MCF 10A (cell line): Measurements from ENCODE around the gene PICALM. TPM values are rescaled to one million over a fixed set of nuclear protein-coding genes. Genes with fewer than 3 reads are reported as not detected.

Experiments used
- BruUV-seq: library from RNA; stranded (reverse); fragments of 400-500 nt; replicated peaks from 2 replicates; lab custom pipeline; 2021; lab: Mats Ljungman, UMichigan
- CTCF ChIA-PET: fragments of 300-600 bp; sonication (Branson Sonifier 250); formaldehyde crosslinking; extraction: SDS; loops from one replicate; lab custom pipeline; 2021; ENCODE audit warnings: antibody characterized with exemption, inconsistent platforms; lab: Yijun Ruan, JAX
- POLR2A ChIA-PET: fragments of 300-600, 350-650 bp; sonication (Branson Sonifier 250); formaldehyde crosslinking; extraction: SDS; loops from one replicate; lab custom pipeline; 2020; ENCODE audit warnings: antibody characterized with exemption, inconsistent platforms; lab: Yijun Ruan, JAX
- DNase-seq: peaks from one replicate; pipeline ENCODE4 v3.0.0-alpha.2; 2018; ENCODE audit not compliant: unreplicated experiment
- H3K27ac Mint-ChIP-seq: one replicate; pipeline ENCODE4 v1.8.0; 2022; ENCODE audit warnings: mild to moderate bottlenecking, low read depth, mixed read lengths; ENCODE audit not compliant: unreplicated experiment
- H3K27me3 Mint-ChIP-seq: one replicate; pipeline ENCODE4 v1.8.0; 2022; ENCODE audit warnings: mixed read lengths; ENCODE audit not compliant: insufficient read depth, unreplicated experiment
- H3K36me3 Mint-ChIP-seq: one replicate; pipeline ENCODE4 v1.8.0; 2022; ENCODE audit warnings: mild to moderate bottlenecking, moderate library complexity, mixed read lengths; ENCODE audit not compliant: insufficient read depth, unreplicated experiment
- H3K4me1 Mint-ChIP-seq: one replicate; pipeline ENCODE4 v1.8.0; 2022; ENCODE audit warnings: mixed read lengths; ENCODE audit not compliant: insufficient read depth, unreplicated experiment
- H3K4me3 Mint-ChIP-seq: one replicate; pipeline ENCODE4 v1.8.0; 2022; ENCODE audit warnings: mild to moderate bottlenecking, moderate library complexity, mixed read lengths; ENCODE audit not compliant: unreplicated experiment
- H3K9me3 Mint-ChIP-seq: one replicate; pipeline ENCODE4 v1.8.0; 2022; ENCODE audit warnings: mixed read lengths; ENCODE audit not compliant: unreplicated experiment
- intact Hi-C: fragments of 100-400 bp; cut with micrococcal nuclease; formaldehyde crosslinking; loops from 2 replicates; pipeline ENCODE4 v1.14.1; 2022
- total RNA-seq: library from RNA; stranded (reverse); gene quantifications from 2 replicates; pipeline ENCODE4 v1.2.3, GENCODE V29; 2022
- TF ChIP-seq, protein P1 (sequence below): fragments of 200-600 bp; IDR thresholded peaks from one replicate; pipeline ENCODE4 v1.8.0; 2022; ENCODE audit warnings: antibody characterized with exemption, mild to moderate bottlenecking; ENCODE audit not compliant: unreplicated experiment

Gene PICALM
- total RNA-seq, 1 experiment from 2014 or later = 137 TPM

DNA sequence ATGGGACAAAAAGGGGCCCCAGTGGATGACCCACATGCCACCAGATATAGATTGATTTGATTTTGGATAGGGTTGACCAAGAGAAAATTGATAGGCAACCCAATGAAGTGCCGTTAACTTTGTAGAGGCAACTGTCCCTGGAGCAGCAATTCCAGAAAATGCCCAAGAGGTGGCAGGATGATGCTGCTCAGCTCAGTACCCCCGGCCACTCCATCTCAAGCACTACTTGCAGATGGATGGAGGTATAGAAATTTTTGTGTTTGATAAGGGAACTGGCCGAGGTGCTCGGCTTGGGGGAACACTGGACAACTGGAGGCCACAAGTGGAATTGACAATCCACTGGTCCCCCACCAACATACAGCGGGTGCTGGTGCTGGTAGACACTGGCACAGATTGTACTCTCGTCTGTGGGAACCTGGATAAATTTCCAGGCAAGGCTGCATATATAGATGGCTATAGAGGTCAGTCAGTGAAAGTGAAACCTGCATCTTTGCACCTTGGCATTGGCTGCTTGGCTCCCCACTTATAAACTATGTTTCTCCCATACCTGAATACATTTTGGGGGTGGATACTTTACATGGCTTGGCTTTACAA, 127.4 kb downstream of the PICALM start:
- H3K27ac Mint-ChIP-seq = no peak overlapping the region
- DNase-seq = peak; percentile 64
- intact Hi-C loops = loop anchor here (1.0 to 10.0 kb wide), 6 partner anchors 247 to 873 kb away; no protein-coding TSS in a partner anchor
- H3K27me3 Mint-ChIP-seq = no peaks in the 10 kb centered on the region
- H3K4me3 Mint-ChIP-seq = no peak overlapping the region
- CTCF ChIA-PET = interaction anchor here (0.6 to 1.1 kb wide), 4 partner anchors 12 to 279 kb away, joined by 3 to 4 read pairs (median 3); no protein-coding TSS in a partner anchor
- BruUV-seq = no TSS peak
- no peaks in the 10 kb centered on the region for H3K9me3 Mint-ChIP-seq
- H3K4me1 Mint-ChIP-seq = peaks cover 1% of the 10 kb centered on the region
- POLR2A ChIA-PET = no interaction called here
- TF ChIP-seq, protein P1, sequence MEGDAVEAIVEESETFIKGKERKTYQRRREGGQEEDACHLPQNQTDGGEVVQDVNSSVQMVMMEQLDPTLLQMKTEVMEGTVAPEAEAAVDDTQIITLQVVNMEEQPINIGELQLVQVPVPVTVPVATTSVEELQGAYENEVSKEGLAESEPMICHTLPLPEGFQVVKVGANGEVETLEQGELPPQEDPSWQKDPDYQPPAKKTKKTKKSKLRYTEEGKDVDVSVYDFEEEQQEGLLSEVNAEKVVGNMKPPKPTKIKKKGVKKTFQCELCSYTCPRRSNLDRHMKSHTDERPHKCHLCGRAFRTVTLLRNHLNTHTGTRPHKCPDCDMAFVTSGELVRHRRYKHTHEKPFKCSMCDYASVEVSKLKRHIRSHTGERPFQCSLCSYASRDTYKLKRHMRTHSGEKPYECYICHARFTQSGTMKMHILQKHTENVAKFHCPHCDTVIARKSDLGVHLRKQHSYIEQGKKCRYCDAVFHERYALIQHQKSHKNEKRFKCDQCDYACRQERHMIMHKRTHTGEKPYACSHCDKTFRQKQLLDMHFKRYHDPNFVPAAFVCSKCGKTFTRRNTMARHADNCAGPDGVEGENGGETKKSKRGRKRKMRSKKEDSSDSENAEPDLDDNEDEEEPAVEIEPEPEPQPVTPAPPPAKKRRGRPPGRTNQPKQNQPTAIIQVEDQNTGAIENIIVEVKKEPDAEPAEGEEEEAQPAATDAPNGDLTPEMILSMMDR = peak; percentile 57
- peaks cover 5% of the 10 kb centered on the region for H3K36me3 Mint-ChIP-seq

DNA sequence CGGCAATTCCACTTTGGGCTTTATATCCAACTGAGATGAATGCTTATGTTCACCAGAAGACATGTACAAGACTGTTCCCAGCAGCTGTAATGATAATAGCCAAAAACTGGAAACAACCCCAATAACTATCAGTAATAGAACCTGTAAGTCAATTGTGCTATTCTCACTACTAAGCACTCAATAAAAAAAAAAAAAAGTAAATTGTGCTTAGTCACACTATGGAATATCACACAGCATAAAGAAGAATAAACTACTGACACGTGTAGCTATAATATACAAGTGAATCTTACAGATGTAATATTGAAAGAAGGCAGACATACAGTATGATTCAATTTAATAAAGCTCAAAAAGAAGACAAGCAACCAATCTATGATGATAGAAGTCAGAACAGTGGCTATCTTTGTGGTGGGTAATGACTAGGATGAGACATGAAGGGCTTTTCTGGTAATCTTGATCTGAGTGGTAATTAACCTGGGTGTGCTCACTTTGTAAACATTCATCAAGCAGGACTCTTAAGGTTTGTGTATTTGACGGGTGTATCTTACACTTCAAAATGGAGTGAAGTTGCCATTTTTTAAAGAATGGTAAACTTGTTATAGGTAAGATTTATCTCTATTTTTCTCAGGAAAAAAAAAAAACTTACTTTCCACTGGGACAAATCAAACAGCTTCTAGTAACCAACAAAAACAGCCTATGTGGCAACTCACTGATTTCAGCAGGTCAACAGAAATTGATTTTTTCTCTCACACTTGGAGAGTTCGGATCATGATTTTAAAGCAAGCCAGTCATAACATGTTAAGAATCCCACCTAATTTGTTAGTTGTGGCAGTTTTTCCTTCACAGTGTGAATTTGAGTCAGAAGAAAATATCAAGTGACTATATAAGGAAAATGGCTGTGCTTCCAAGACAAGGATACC, 129.5 kb downstream of the PICALM start:
- no peaks in the 10 kb centered on the region for H3K27me3 Mint-ChIP-seq
- no peaks in the 10 kb centered on the region for H3K4me1 Mint-ChIP-seq
- no peak for DNase-seq
- H3K27ac Mint-ChIP-seq = no peak overlapping the region
- TF ChIP-seq, protein P1 = no peak
- CTCF ChIA-PET = interaction anchor here (0.6 to 1.7 kb wide), 3 partner anchors 15 to 196 kb away, joined by 3 read pairs; no protein-coding TSS in a partner anchor
- no peak overlapping the region for H3K4me3 Mint-ChIP-seq
- POLR2A ChIA-PET = no interaction called here
- H3K9me3 Mint-ChIP-seq = no peaks in the 10 kb centered on the region
- no TSS peak for BruUV-seq
- intact Hi-C loops = loop anchor here (10.0 kb wide), 3 partner anchors 245 to 875 kb away; no protein-coding TSS in a partner anchor
- no peaks in the 10 kb centered on the region for H3K36me3 Mint-ChIP-seq

DNA sequence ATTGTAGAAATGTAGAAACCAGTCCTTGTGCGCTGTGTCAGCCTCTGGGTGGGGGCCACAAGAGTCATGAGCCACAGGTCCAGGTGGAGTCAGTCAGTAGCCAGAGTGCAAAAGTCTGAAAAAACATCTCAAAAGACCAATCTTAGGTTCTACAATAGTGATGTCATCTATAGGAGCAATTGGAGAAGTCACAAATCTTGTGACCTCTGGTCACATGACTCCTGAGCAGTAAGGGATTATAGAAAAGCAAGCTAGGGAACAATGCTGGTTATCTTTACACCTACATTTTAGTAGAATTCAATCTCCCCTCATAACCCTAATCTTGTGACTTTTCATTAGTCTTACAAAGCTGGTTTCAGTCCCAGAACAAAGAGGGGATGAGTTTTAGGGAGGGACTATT, 131.0 kb downstream of the PICALM start:
- Mint-ChIP-seq H3K27me3 (no peaks in the 10 kb centered on the region), H3K36me3 (no peaks in the 10 kb centered on the region), H3K4me3 (no peak overlapping the region), H3K9me3 (no peaks in the 10 kb centered on the region), H3K4me1 (no peaks in the 10 kb centered on the region), H3K27ac (no peak overlapping the region)
- TF ChIP-seq, protein P1 = no peak
- POLR2A ChIA-PET = no interaction called here
- intact Hi-C loops = no loop called here
- DNase-seq = no peak
- no TSS peak for BruUV-seq
- CTCF ChIA-PET = no interaction called here

DNA sequence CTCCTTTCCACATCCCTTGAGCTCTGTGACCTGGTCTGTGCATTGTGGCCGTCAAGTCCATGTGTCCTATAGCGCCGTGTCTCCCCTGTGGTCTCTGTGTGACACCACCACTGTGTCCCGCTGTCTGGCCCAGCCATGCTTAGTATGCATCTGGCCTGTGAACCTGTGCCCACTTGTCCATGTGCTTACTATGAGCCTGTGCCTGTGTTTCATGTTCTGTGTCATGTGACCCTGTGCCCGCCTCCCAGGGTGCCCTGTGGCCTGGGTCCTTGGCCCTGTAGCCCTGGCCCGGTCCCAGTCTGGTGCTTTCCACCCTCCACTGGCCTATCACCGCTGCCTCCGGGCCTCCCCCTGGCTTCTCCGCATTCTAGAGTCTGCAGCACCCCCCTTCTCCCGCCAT, 133.1 kb downstream of the PICALM start:
- H3K27me3 Mint-ChIP-seq = peaks cover 11% of the 10 kb centered on the region

More for the DNA sequence above, 133.1 kb downstream of the PICALM start:
- Mint-ChIP-seq H3K9me3 (no peaks in the 10 kb centered on the region), H3K4me3 (no peak overlapping the region), H3K27ac (no peak overlapping the region), H3K36me3 (no peaks in the 10 kb centered on the region), H3K4me1 (no peaks in the 10 kb centered on the region)
- intact Hi-C loops = no loop called here
- DNase-seq = no peak
- TF ChIP-seq, protein P1 = no peak
- BruUV-seq = no TSS peak
- CTCF ChIA-PET = no interaction called here
- POLR2A ChIA-PET = no interaction called here
